ENCODE results near the gene SSH3.

SSH3 gene

DNA sequence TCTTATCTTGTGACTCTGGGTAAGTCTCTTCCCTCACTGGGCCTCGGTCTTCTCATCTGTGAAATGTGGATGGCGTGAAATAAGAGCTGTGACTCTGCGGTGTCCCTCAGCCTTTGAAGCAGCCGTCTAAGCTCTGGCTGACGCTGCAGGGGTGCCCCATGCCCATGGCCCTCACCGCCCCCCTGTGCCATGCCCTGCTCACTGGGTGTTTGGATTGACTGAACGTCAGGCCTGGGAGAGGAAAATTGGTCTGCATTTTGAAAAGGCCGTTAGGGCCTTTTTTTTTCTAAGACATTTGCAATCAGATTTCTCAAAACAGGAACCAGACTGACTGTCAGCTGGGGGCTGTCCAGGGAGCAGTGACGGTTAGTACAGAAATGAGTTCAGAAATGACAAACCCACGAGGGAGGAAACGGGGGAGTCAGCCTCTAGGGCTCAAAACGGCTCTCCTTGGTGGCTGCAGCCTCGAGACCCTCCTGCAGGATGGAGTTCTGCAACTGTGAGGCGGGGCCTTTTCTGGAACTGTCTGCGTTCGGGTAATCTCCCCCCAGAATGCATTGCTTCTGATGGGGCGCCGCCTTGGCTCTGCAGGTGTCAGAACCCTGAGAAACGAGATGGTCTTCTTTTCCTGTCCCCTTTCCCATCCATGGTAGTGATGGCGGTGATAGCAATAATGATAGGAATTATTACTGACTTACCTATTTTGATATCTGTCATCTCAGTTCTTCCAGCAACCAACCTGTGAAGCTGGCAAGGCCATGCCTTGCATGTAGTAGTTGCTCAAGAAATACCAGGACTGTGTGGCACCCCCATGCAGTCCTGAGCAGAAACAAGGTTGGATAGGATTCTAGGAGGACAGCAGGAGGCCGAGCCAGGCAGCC is 35.0 kb upstream of the SSH3 start:
- DNase-seq (ENCODE audit: low read depth): no peak

DNA sequence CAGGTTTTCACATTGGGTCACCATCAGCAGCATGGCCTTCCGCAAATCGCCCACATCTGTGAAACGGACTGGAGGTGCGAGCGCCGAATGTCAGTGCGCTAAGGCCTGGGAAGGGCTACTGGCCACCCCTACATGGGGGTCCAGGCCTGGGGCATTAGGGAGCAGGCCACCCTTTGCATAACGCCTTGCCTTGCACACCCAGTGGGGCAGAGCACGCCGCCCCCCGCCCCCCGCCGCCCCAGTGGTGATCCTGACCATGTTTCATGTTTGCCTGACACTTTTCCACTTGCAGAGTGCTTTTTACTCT is 34.4 kb upstream of the SSH3 start:
- no peak for DNase-seq (ENCODE audit: low read depth)

DNA sequence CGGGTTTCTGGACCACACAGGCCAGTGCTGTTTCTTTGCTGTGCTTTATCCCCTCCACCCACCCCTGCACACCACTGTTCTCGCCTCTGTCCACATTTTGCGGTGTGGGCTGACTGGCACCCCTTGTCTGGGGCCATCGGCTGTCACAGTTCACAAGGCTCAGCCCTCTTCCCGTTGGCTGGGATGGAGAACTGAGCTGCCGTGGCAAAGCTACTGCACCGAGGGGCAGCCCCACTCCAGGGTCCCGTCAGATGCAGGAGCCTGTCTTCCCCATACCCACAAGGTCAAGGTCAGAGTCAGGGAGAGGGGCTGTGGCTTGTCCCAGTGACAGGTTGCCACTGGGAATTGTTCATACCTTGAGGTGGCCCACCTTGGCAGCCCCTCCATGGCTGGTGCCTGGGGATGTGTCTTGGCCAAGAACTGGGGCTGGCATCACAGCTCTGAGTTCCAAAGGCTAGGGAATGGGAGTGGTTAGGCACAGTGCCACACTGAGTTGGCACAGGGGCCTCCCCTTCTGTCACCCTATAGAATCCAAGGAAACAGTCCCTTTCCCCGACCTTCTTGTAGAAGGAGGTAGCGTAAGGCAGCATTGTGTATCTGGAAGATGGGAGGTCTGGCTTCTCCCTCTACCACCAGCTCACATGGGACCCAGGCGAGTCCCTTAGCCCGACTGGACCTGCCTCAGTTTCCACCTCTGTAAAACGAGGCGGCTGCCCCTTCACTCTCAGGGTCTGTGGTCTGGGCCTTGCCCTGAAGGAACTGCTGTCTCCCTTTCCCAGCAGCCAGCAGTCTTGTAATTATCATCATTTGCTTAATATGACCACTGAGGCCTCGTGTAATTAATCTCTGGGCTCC is 33.7 kb upstream of the SSH3 start:
- DNase-seq (ENCODE audit: low read depth): no peak

DNA sequence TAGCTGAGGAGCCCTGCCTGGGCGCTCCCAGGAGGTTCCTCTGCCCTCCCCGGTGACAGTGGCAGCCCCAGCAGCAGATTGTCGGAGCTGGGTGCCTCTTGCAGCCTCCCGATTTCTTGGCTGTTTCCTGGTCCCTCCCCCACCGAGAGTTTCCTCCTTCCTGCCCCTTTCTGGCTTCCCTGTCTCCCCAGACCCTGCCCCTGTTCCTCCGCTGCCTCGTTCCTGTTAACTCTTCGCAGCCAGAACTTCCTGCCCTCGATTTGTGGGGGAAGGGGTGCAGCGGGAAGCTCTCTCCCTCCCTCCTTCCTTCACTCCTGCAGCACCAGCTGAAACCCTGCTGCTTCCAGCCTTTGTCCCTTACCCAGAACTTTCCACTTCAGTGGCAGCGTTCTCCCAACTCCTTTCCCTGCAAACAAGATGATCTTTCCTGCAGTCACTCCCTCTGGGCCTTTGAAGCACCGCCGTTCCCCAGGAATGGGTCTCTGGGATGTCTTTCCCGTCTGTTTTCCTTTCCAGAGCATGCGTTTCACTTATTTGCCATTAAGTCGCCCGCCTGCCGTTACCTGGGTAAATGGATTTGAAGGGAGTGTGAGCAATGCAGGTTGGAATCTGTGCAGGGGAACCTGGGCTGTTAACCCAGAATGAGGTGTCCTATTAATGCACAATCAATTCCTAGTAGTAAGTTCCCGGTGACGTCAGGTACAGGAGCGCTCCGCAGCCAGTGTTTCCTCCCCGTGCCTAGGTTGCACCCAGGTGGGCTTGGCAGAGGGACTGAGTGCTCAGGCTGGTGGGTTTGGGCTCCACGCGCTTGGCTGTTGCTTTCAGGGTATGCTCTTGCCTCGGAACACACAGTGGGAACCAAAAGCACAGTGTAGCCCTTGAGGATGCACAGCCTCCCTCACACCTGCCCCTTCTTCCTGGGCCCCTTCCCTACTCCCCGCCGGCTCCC is 32.8 kb upstream of the SSH3 start:
- DNase-seq (ENCODE audit: low read depth): no peak

DNA sequence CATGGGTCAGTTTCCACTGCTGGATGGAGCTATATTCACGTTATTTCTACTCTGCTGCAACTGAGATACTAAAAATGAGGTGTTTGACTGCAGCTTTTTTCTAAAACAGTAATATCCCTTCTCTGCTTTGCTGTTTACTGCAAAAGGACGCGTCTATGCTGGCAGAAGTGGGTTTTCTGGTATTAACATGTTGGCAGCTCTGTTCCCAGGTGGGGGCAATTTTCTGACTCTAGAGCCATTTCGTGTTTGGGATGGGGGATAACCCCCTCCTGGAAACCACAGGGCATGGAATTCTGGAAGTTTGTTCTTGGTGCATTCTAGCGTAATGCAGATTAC is 32.2 kb upstream of the SSH3 start:
- no peak for DNase-seq (ENCODE audit: low read depth)

DNA sequence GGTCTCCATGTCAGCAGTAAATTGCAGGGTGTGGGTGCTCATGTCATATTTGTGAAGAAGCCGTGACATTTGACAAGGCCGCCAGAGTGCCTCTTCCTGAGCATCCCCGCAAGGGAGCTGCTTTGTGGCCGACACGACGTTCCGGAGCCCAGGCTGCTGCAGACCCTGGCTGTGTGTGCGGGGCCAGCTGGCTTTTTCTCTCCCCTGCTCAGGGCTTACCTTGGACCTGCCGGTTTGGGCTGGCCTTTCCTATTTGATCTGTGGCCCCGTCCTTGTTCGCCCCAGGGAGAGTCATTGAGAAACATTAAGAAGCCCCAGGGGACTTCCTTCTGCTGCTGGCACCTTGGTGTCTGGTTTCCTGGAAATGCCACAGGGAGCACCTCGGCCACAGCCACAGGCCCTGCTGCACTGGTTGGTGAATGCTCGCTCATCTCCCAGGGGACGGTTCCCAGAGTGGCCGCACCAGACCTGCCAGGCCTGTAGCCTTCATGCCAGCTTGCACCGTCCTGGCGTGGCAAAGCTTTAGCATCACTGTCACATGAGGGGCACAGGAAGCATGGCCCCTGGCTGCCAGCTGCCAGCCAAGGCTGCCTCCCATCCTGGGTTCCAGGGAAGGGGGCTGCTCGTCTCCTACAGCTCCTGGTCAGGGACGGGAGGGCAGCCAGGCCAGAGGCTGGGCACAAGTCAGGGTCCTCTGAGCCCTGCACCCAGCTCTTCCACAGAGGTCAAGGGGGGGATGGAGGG is 31.6 kb upstream of the SSH3 start:
- no peak for DNase-seq (ENCODE audit: low read depth)

DNA sequence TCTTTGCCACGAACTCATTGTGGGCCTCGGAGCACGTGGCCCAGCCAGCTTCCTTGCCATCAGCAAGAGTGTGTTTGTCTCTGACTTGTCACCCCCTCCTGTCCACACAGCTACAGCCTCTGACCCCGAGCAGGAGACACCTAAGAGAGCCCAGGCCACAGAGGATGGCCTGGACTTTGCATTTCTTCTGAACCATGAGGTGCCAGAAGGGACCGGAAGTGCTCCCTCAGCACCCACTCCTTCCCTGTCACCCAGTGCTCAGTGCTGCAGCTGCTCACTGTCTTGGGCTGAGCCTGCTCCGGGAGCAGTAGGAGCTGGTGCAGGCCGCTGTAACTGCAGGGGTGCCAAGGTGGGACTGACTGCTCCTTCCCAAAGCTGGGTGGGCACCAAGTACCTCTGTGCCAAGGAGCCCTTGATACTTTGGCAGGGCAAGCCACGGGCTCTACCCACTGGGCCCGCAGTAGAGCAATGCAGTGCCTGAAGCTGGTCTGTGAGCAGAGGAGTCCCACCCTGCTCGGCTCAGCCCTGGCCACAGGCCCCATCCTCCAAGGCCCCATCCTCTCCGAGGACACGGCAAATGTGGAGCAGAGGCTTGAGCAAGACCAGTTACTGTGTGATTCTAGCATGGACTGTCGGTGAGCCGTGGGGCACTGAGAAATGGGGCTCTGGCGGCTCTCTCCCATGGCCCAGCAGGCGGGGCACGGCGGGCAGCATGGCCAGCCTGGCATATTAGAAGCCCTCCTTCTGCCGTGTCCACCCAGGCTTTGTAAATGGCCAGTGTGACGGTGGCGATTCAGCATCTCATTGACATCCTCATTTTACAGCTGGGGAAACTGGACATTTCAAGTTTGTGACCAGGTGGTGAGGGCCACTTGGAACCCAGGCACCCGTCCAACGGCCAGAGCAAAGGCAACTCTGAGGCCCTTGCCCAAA is 30.7 kb upstream of the SSH3 start:
- DNase-seq (ENCODE audit: low read depth): no peak

DNA sequence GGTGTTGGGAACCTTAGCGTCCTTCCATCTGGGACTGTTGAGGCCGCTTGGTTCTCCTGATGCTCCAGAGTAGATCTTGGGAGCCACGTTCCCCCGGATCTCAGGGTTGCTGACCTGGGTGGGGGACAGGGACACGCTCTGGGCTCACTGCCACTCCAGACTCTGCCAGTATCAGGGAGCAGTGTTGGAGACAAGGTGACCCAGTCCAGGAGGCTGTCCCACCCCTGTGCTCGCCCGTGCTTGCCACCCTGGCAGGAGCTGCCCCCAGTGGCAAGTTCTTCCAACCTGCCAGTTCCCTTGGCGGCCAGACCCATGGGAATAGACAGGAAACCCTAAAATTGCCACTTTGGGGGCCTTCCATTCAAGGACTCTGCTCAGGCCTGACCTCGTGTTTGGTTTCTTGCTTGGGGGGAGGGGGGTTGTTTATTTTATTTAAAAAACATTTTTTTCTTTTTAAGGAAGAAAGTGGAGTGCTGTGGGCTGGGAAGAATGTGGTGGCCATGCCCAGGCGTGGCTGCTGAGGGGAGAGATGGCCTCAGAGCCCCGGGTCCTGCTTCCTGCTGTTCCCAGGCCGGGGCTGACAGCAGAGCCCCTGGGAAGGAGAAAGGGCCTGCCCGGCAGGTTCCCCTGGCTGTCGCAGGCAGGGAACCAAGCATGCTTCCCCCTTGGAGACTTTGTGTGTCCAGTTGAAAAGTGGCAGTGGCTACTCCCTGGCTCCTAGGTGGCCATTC is 29.9 kb upstream of the SSH3 start:
- DNase-seq (ENCODE audit: low read depth): no peak

DNA sequence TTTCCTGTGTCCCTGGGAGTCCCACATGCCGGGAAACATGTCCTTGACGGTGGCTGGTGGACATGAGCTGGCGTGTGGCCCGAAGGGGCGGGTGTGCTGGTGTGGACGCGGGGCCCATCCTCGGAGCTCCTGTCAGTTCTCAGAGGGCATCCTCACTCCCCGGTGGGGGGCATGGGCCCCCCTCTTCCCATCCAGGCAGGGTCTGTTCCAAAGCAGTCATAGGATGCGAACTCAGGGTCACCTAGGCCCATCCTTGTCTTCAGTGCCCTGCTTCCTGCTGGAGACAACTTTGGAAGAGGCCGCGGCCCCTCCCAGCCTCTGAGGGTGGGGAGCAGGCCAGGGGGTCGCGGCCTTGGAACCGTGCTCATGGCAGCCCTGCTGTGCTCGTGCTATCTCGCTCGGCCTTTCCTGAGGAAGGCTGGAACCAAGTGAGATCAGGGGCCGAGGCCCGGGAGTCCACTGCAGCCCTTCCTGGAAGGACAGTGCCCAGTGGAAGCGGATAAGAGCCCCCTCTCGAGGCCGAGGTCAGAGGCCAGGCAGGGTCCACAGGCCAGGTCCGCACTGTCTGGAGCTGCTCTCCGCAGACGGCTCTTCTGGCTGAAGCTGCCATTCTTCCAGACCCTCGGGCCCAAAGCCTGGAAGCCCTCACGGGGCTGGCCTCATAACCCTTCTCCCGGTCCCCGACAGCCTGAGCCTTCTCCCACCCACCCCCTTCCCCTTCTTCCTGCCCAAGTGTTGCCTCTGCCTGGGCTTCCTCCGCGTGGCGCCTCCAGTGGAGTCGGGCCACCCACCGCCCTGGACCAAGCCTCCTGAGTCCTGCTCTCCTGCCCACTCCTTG is 28.3 kb upstream of the SSH3 start:
- DNase-seq (ENCODE audit: low read depth): no peak

DNA sequence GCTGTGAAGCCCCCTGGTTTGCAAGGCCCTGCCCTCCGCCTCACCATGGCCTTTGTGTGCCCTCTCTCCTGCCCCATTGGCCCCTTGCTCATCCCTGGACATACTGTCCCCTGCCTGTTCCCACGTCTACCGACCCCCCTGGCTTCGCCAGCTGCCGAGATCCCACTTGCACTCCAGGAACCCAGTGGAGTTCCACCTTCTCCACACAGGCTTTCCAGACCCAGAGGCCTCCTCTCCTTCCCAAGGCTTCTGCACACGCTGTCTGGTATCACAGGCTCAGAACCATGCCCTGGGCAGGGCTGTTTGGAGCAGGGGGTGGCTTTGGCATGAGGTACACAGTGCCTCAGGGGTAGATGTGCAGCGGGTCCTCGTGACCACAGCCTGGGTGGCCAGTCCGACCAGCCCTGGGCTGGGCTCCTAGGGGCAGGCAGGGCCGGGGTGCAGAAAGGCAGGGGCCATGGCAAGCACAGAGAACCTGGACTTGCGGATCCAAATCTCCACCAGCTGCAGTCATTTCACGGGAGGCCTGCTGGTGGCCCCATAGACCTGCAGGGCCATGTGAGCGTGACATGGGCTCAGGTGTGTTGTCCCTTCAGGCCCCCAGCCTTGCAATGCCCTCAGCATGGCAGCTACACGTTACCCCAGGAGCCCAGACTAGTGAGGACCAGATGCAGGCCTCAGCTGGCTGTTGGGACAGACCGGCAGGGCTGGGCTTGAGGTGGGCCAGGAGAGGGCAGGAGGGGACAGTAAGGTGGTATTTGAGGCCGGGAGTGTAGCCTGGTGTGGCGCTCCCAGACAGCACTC is 27.5 kb upstream of the SSH3 start:
- DNase-seq (ENCODE audit: low read depth): no peak

DNA sequence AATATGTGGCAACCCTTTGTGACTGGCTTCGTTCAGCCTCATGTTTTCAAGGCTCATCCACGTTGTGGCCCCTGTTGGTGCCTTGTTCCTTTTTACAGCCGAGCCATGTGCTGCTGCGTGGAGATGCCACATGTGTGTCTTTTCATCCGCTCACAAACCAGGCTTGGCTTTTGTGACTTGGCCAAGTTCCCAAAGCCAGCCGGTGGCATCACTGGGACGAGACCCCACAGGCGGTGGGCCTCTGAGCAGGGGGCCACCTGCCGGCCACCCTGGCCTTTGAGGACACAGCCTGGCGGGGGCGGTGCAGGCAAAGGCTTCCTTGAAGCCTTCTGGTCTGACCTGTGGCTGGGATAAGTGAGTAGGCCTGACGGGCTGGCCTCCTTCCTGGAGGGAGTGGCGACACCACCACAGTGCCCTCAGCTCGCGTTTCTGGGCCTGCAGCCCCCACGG is 26.5 kb upstream of the SSH3 start:
- DNase-seq (ENCODE audit: low read depth): no peak

DNA sequence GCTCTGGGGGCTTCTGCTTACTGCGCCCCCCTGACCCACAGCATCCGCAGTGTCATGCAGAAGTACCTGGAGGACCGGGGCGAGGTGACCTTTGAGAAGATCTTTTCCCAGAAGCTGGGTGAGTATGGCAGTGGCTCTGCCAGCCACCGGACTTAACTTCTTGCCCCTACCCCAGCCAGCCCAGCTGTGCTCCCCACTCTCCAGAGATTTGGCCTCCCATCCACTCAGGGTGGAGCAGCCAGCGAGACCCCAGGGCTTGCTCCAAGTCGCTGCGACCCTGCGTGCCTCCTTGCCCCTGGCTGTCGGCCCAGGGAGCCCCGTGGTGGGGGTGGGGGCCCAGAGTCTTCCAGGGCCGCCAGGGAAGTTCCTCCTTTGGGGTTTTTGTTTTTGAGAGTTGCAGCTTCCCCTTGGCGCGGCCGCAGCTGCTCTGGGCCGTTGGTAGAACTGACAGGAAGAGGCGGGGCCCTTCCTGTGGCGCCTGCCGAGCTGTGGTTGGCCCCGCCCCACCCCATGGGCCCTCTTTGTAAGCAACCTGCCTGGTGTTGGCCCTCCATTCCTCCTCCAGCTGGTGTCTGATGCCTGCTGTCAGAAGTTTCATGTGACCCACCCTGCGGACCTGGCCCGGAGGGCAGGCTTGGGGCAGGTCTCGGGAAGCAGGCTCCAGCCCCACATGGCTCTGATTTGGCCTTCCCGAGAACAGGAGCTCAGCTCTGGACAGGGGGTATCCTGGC is 25.9 kb upstream of the SSH3 start:
- DNase-seq (ENCODE audit: low read depth): peak; percentile 66

DNA sequence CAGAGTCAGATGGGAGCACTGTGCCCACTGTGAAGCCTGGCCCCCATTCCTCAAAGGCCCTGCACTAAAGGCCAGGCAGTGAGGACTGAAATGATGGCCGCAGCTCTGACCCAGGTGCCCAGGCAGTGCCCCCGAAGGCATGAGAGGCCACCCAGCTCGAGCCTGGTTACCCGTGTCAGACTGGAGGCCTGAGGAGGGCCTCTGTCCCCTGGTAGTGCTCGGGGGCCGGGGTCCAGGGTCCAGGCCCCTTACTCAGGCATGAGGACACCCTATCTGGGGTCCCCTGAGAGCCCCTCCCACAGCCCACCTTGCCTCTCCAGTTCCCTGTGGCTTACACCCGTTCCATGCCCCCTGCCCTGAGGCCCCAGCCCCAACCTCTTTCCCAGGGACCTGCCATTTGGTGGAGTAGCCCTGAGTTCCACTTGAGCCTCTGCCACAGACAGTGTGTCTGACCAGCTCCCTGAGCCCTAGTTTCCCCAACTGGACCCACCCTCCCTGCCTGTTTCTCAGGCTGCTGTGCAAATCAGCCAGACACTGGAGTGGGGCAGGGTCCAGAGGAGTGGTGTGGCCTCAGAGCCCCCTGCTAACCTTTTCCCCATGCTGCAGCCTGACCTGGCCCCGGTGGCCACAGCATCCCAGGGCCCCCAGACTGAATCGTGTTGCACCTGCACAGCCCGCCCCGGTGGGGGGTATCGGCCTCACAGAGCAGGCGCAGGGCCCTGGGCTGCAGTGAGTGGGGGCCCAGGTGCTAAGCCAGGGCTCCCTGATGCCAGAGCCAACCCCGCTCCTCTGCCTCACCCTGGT is 25.0 kb upstream of the SSH3 start:
- DNase-seq (ENCODE audit: low read depth): no peak

DNA sequence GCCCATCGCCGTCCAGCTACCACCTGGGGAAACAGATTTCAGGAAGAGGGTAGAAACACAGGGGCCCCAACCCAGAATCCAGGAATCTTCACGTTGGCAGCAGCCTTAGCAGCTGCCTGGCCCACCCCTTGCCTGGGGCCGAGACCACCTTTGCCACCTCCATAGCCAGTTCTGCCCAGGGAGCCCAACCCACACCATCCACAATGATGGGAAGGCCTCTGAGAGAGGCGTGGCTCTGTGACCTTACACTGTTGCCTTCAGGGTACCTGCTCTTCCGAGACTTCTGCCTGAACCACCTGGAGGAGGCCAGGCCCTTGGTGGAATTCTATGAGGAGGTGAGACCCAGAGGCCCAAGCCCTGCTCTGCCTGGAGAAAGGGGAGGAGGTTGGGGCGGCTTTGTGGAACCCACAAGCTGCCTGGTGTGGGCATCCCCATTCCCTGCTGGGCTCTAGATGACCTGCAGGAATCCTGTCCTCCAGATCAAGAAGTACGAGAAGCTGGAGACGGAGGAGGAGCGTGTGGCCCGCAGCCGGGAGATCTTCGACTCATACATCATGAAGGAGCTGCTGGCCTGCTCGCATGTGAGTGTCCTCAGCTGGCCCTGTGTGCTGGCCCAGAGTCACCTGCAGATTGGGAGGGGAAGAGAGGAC is 24.3 kb upstream of the SSH3 start:
- DNase-seq (ENCODE audit: low read depth): no peak

DNA sequence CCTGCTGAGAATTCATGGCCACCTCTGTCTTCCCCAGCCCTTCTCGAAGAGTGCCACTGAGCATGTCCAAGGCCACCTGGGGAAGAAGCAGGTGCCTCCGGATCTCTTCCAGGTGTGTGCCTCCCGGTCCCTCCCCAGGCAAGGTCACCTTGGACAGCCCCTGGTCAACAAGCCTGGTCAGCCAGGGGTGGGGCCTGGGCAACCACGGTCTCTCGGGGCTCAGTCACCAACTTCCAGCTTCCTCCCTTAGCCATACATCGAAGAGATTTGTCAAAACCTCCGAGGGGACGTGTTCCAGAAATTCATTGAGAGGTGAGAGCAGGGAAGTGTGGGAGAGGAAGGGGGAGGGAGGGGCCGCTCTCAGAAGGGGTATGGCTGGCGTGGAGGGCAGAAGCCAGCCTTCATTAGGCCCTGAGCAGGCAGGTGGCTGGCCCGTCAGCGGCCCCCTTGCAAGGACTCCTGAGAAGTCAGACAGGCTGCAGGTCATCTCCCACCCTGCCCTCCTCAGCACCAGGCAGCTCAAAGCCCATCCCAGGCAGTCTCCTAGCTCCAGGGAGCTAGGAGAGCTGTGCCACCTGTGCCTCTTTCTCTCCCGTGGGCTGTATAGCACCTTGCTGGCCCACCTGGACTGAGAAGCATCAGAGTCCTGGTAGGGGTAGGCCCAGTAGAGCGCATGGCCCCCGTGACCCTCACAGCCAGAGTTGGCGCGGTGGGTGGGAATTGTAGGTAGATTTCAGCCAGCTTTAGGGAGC is 23.6 kb upstream of the SSH3 start:
- DNase-seq (ENCODE audit: low read depth): no peak
